RKO (cell line): Measurements from ENCODE around the gene RALGAPA2.
A peak's percentile ranks its signal among the peaks of the same experiment; 100 is the strongest.
"Not testable (repeated sequence)": the region's sequence is repeated elsewhere in the genome, so short reads cannot be mapped to it uniquely, and the experiment has no call there.

Experiments
- DNase-seq: peaks from one replicate; pipeline ENCODE4 v3.0.0-alpha.2; 2016; ENCODE audit warnings: low spot score

RALGAPA2 gene

GRCh38 chr20:20367575-20368417 is 344.6 kb downstream of the RALGAPA2 start, which contains the start of gene INSM1:
INSM1 (plus strand) TSS chr20:20368104; CDS start chr20:20368268, 164 bp downstream.
- DNase-seq = no peak

- DNase-seq = no peak
Measured at GRCh38 chr20:20366876-20367574, 345.4 kb downstream of the RALGAPA2 start.

GRCh38 chr20:20366551-20366875 is 345.9 kb downstream of the RALGAPA2 start:
- no peak for DNase-seq

- no peak for DNase-seq
Measured at GRCh38 chr20:20365480-20366161, 346.8 kb downstream of the RALGAPA2 start.

- DNase-seq = no peak
Measured at GRCh38 chr20:20364593-20365479, 347.6 kb downstream of the RALGAPA2 start.

GRCh38 chr20:20363799-20364592 is 348.4 kb downstream of the RALGAPA2 start:
- DNase-seq = no peak

GRCh38 chr20:20363434-20363798 is 349.0 kb downstream of the RALGAPA2 start:
- DNase-seq = no peak

GRCh38 chr20:20362774-20363433 is 349.5 kb downstream of the RALGAPA2 start:
- no peak for DNase-seq

- DNase-seq = peak; percentile 77
Measured at GRCh38 chr20:20360464-20360863, 352.0 kb downstream of the RALGAPA2 start.

- DNase-seq = no peak
Measured at GRCh38 chr20:20359628-20360027, 352.8 kb downstream of the RALGAPA2 start.

GRCh38 chr20:20358801-20359200 is 353.6 kb downstream of the RALGAPA2 start:
- no peak for DNase-seq

GRCh38 chr20:20355503-20355902 is 356.9 kb downstream of the RALGAPA2 start:
- not testable (repeated sequence) for DNase-seq

GRCh38 chr20:20353576-20353975 is 358.9 kb downstream of the RALGAPA2 start:
- no peak for DNase-seq

GRCh38 chr20:20344476-20344875 is 368.0 kb downstream of the RALGAPA2 start:
- DNase-seq = no peak

- DNase-seq = no peak
Measured at GRCh38 chr20:20343932-20344331, 368.5 kb downstream of the RALGAPA2 start.
